ENCODE measurements around the gene STXBP5.

GRCh38 chr6:147331401-147331800 lies 127.2 kb downstream of the STXBP5 start:
- TF ChIP-seq CTCF (IDR thresholded peaks at IDR 0.05) = no peak
- no peak for TF ChIP-seq POLR2A (IDR thresholded peaks at IDR 0.05)

Data from lower leg skin (tissue), 3 donors.